NB4 (cell line): Measurements from ENCODE around the gene IFI27L1.
A peak's percentile ranks its signal among the peaks of the same experiment; 100 is the strongest.

Source experiments
- DNase-seq: peaks from one replicate; pipeline ENCODE4 v3.0.0; 2010; ENCODE audit warnings: low read depth
- H3K4me3 ChIP-seq: one replicate; pipeline ENCODE4 v1.5.1; 2011; ENCODE audit warnings: mild to moderate bottlenecking, low read depth, low read length, moderate library complexity
- CTCF ChIP-seq: IDR thresholded peaks from one replicate; pipeline ENCODE4 v1.5.1; 2012; ENCODE audit warnings: low read depth, low read length
- MAX ChIP-seq: IDR thresholded peaks from 2 replicates; pipeline ENCODE4 v1.6.1; 2011; ENCODE audit warnings: low read depth, low read length
- MYC ChIP-seq: IDR thresholded peaks from 2 replicates; pipeline ENCODE4 v1.6.1; 2011; ENCODE audit warnings: low read depth, low read length
- POLR2A ChIP-seq: IDR thresholded peaks from 2 replicates; pipeline ENCODE4 v1.6.1; 2011; ENCODE audit warnings: mild to moderate bottlenecking; ENCODE audit not compliant: insufficient read length; ENCODE audit errors: extremely low read depth

IFI27L1 gene

GRCh38 chr14:94051115-94051514 is 30.0 kb upstream of the IFI27L1 start:
- H3K4me3 ChIP-seq, result no peak overlapping the region
- DNase-seq, result no peak
- TF ChIP-seq POLR2A (no peak), CTCF (peak; percentile 19)

DNA sequence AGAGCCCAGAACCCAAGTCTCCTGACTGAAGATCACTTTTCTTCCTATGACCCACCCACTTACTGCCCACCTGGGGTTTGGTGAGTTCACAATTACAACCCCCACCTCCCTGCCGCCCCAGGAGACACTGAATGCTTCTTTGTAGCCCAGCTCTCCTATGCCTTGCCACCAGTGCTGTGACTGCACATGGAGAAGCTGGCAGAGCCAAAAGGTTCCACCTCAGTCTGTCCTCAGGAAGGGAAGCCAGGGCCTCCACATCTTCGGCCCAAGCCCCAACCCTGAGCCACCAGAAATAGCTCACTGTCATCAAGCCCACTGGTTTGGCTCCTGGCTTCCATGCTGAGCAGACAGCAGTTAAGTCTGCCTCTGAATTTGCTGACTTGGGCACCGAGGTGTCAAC is 29.3 kb upstream of the IFI27L1 start:
- TF ChIP-seq MAX (no peak), POLR2A (no peak), MYC (no peak), CTCF (no peak)
- DNase-seq, result no peak
- H3K4me3 ChIP-seq, result no peak overlapping the region

GRCh38 chr14:94052199-94052598 is 28.9 kb upstream of the IFI27L1 start:
- TF ChIP-seq MYC (no peak), MAX (no peak), POLR2A (no peak), CTCF (no peak)
- no peak for DNase-seq
- H3K4me3 ChIP-seq, result no peak overlapping the region

GRCh38 chr14:94052662-94053061 is 28.4 kb upstream of the IFI27L1 start:
- no peak for DNase-seq
- H3K4me3 ChIP-seq, result no peak overlapping the region
- TF ChIP-seq MYC (no peak), CTCF (no peak), POLR2A (no peak), MAX (no peak)

DNA sequence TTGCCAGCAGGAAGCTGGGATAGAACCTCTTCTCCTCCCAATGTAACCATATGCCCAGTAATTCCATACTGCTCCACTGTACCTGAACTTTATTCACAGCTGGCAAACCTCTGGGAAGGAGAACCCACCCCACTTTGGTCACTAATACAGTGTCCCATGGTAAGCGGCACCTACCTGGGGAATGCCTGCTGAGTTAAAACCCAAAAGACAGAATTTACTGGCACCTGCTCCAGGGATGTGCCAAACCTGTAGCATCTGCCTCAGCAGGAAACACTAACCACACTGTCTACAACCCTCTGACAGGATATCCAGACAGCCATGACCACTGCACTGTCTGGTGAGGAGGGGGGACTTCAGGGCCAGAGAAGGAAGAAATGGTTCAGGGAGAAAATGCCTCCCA is 26.7 kb upstream of the IFI27L1 start:
- no peak for DNase-seq
- no peak overlapping the region for H3K4me3 ChIP-seq
- TF ChIP-seq CTCF (no peak), POLR2A (no peak), MYC (no peak), MAX (no peak)

GRCh38 chr14:94054936-94055335 is 26.2 kb upstream of the IFI27L1 start:
- TF ChIP-seq POLR2A, result no peak
- TF ChIP-seq MYC, result no peak
- no peak for TF ChIP-seq MAX
- TF ChIP-seq CTCF, result no peak
- no peak for DNase-seq
- H3K4me3 ChIP-seq, result no peak overlapping the region
